Esophagus (tissue), 2 donors: Measurements from ENCODE around the gene NDE1. TPM values are rescaled to one million over a fixed set of nuclear protein-coding genes. Genes with fewer than 3 reads are reported as not detected.
"Not testable (repeated sequence)": the region's sequence is repeated elsewhere in the genome, so short reads cannot be mapped to it uniquely, and the experiment has no call there.

Source experiments
- H3K27ac ChIP-seq, 2 donors: one replicate each; pipeline ENCODE4 v1.5.1; 2013; ENCODE audit warnings: low read depth in 2 of 2, mild to moderate bottlenecking in 2 of 2, inconsistent platforms in 1 of 2, low read length in 1 of 2, moderate library complexity in 1 of 2
- H3K27me3 ChIP-seq, 2 donors: one replicate each; pipeline ENCODE4 v1.6.1; 2013; ENCODE audit warnings: low read length in 2 of 2, control low read depth in 1 of 2, mild to moderate bottlenecking in 1 of 2; ENCODE audit not compliant: insufficient read depth in 2 of 2, control insufficient read depth in 1 of 2
- H3K36me3 ChIP-seq, 2 donors: one replicate each; pipeline ENCODE4 v1.6.1; 2013; ENCODE audit warnings: low read length in 1 of 2; ENCODE audit not compliant: control insufficient read depth in 2 of 2, insufficient read depth in 2 of 2
- H3K4me1 ChIP-seq, 2 donors: one replicate each; pipeline ENCODE4 v1.6.1; 2013; ENCODE audit warnings: low read length in 1 of 2; ENCODE audit not compliant: control insufficient read depth in 2 of 2, insufficient read depth in 2 of 2
- H3K4me3 ChIP-seq, 2 donors: one replicate each; pipeline ENCODE4 v1.5.1; 2013; ENCODE audit warnings: low read length in 2 of 2, mild to moderate bottlenecking in 2 of 2, low read depth in 1 of 2, moderate library complexity in 1 of 2
- H3K9me3 ChIP-seq, 2 donors: one replicate each; pipeline ENCODE4 v1.6.1; 2013; ENCODE audit warnings: mild to moderate bottlenecking in 2 of 2, low read depth in 1 of 2, low read length in 1 of 2, moderate library complexity in 1 of 2; ENCODE audit not compliant: control insufficient read depth in 2 of 2, insufficient read depth in 1 of 2
- WGBS, 2 donors: extraction: QIAGEN DNeasy Blood & Tissue Kit; methylation state at CpG; one replicate each; pipeline ENCODE4 v1.1.7; 2013; 5-methylcytosine and 5-hydroxymethylcytosine counted together
- polyA plus RNA-seq, 2 donors: library from polyadenylated mRNA; stranded (reverse); fragments of 200-250 nt; gene quantifications; one replicate each; pipeline ENCODE4 v1.2.3, GENCODE V29; 2013
- donor health status: healthy with polysubstance abuse.
- donor health status: Bipolar disorder and iron deficiency.

Gene NDE1
- polyA plus RNA-seq, 2 donors = 11.6 to 14.3 TPM

GRCh38 chr16:15686287-15686686 is 36.2 kb downstream of the NDE1 start:
- H3K4me3 ChIP-seq = no peak overlapping the region
- peaks cover 0 to 2% of the 10 kb centered on the region in 2 donors for H3K4me1 ChIP-seq
- H3K36me3 ChIP-seq = peaks cover 16 to 26% of the 10 kb centered on the region in 2 donors
- H3K9me3 ChIP-seq = no peaks in the 10 kb centered on the region
- H3K27ac ChIP-seq = no peak overlapping the region
- no peaks in the 10 kb centered on the region for H3K27me3 ChIP-seq
- WGBS, 2 donors = 95 to 98% methylated on average over 2 of the region's 2 CpGs

DNA sequence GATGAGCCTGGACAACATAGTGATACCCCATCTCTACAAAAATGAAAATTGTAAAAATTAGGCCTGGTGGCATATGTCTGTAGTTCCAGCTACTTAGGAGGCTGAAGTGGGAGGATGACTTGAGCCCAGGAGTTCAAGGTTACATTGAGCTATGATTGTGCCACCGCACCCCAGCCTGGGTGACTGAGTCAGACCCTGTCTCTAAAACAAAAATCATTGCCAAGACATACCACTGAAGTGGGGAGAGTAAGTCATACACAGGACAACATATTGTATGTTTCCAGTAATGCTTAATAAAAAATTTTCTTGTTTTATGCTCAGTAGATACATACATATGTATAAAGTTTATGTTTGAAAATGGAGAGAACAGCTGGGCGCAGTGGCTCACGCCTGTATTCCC is 39.2 kb downstream of the NDE1 start:
- no peaks in the 10 kb centered on the region for H3K27me3 ChIP-seq
- H3K9me3 ChIP-seq = no peaks in the 10 kb centered on the region
- peaks cover 20 to 39% of the 10 kb centered on the region in 2 donors for H3K36me3 ChIP-seq
- H3K4me3 ChIP-seq = no peak overlapping the region
- 97 to 99% methylated on average over 3 of the region's 3 CpGs for WGBS, 2 donors
- peaks cover 0 to 4% of the 10 kb centered on the region in 2 donors for H3K4me1 ChIP-seq
- H3K27ac ChIP-seq = no peak overlapping the region

GRCh38 chr16:15690296-15690695 is 40.3 kb downstream of the NDE1 start:
- Histone ChIP-seq H3K27ac (no peak overlapping the region), H3K27me3 (no peaks in the 10 kb centered on the region), H3K9me3 (no peaks in the 10 kb centered on the region), H3K4me1 (peaks cover 0 to 4% of the 10 kb centered on the region in 2 donors), H3K36me3 (peaks cover 23 to 42% of the 10 kb centered on the region in 2 donors), H3K4me3 (no peak overlapping the region)
- 61 to 68% methylated on average over 3 of the region's 3 CpGs for WGBS, 2 donors

DNA sequence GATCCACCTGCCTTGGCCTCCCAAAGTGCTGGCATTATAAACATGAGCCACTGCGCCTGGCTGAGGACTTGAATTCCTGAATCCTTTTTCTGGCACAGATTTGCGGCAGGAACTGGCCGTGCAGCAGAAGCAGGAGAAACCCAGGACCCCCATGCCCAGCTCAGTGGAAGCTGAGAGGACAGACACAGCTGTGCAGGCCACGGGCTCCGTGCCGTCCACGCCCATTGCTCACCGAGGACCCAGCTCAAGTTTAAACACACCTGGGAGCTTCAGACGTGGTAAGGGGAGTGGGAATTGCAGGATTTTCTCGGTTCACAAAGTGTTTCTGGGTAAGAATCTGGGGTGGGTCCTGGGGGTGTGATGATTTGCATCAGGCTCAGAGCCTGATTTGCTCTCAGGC is 41.0 kb downstream of the NDE1 start:
- H3K9me3 ChIP-seq = no peaks in the 10 kb centered on the region
- H3K36me3 ChIP-seq = peaks cover 23 to 38% of the 10 kb centered on the region in 2 donors
- WGBS, 2 donors = 91 to 92% methylated on average over 10 of the region's 10 CpGs
- no peak overlapping the region for H3K27ac ChIP-seq
- no peak overlapping the region for H3K4me3 ChIP-seq
- peaks cover 0 to 4% of the 10 kb centered on the region in 2 donors for H3K4me1 ChIP-seq
- no peaks in the 10 kb centered on the region for H3K27me3 ChIP-seq

GRCh38 chr16:15692508-15692907 is 42.5 kb downstream of the NDE1 start:
- not testable (repeated sequence) for H3K4me3 ChIP-seq, H3K27me3 ChIP-seq, H3K4me1 ChIP-seq, H3K9me3 ChIP-seq, H3K27ac ChIP-seq
- H3K36me3 ChIP-seq = peaks cover 29 to 40% of the 10 kb centered on the region in 2 donors
- WGBS, 2 donors = 93 to 94% methylated on average over 1 of the region's 1 CpG

DNA sequence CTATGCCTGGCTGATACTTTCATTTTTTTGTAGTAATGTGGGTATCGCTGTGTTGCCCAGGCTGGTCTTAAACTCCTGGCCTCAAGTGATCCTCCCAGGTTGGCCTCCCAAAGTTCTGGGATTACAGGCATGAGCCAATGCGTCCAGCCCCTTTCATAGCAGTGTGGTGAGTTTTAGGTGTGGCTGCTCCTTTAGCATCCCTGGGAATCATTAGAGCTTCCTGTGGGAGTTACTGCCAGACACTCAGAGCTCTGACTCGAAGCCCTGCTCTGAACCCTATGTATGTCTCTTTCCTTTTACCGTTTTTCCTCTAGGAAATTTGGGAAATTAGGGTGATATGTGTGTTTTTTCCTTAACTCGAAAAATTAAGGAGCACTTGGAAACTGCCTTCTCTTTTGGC is 44.5 kb downstream of the NDE1 start:
- Histone ChIP-seq H3K9me3 (no peaks in the 10 kb centered on the region), H3K4me1 (peaks cover 0 to 4% of the 10 kb centered on the region in 2 donors), H3K27me3 (no peaks in the 10 kb centered on the region), H3K36me3 (peaks cover 22 to 49% of the 10 kb centered on the region in 2 donors), H3K27ac (no peak overlapping the region), H3K4me3 (no peak overlapping the region)
- 87 to 93% methylated on average over 5 of the region's 5 CpGs for WGBS, 2 donors

GRCh38 chr16:15699819-15700218 is 49.8 kb downstream of the NDE1 start:
- Histone ChIP-seq H3K27ac (no peak overlapping the region), H3K36me3 (peaks cover 11 to 32% of the 10 kb centered on the region in 2 donors), H3K9me3 (no peaks in the 10 kb centered on the region), H3K4me1 (no peaks in the 10 kb centered on the region), H3K27me3 (no peaks in the 10 kb centered on the region), H3K4me3 (no peak overlapping the region)
- WGBS, 2 donors = 95 to 96% methylated on average over 12 of the region's 12 CpGs

GRCh38 chr16:15701367-15701766 is 51.3 kb downstream of the NDE1 start:
- H3K36me3 ChIP-seq = peaks cover 7 to 30% of the 10 kb centered on the region in 2 donors
- H3K27me3 ChIP-seq = no peaks in the 10 kb centered on the region
- no peaks in the 10 kb centered on the region for H3K9me3 ChIP-seq
- 80 to 88% methylated on average over 6 of the region's 6 CpGs for WGBS, 2 donors
- no peak overlapping the region for H3K27ac ChIP-seq
- H3K4me1 ChIP-seq = no peaks in the 10 kb centered on the region
- H3K4me3 ChIP-seq = no peak overlapping the region

GRCh38 chr16:15701975-15702970 is 52.2 kb downstream of the NDE1 start:
- peak overlapping the region in 1 of 2 donors; percentile 24 for H3K27ac ChIP-seq
- 74 to 77% methylated on average over 11 of the region's 11 CpGs for WGBS, 2 donors

More at GRCh38 chr16:15701975-15702970, 52.2 kb downstream of the NDE1 start:
- H3K4me3 ChIP-seq = no peak overlapping the region
- no peaks in the 10 kb centered on the region for H3K9me3 ChIP-seq
- H3K27me3 ChIP-seq = no peaks in the 10 kb centered on the region
- peaks cover 5 to 23% of the 10 kb centered on the region in 2 donors for H3K36me3 ChIP-seq
- no peaks in the 10 kb centered on the region for H3K4me1 ChIP-seq
